GM12872 (cell line): ENCODE results near the gene MTHFS.

ENCODE experiments used
- TF ChIP-seq, protein P1 (sequence below): IDR thresholded peaks from 3 replicates; pipeline ENCODE4 v1.5.1; 2011; ENCODE audit warnings: low read depth, mild to moderate bottlenecking, low read length, moderate library complexity; ENCODE audit not compliant: insufficient read depth

MTHFS gene

GRCh38 chr15:79896634-79897379 lies at the start of gene MTHFS:
Gene MTHFS (minus strand): TSS chr15:79897014. CDS start chr15:79896988, 26 bp downstream.
- TF ChIP-seq, protein P1, sequence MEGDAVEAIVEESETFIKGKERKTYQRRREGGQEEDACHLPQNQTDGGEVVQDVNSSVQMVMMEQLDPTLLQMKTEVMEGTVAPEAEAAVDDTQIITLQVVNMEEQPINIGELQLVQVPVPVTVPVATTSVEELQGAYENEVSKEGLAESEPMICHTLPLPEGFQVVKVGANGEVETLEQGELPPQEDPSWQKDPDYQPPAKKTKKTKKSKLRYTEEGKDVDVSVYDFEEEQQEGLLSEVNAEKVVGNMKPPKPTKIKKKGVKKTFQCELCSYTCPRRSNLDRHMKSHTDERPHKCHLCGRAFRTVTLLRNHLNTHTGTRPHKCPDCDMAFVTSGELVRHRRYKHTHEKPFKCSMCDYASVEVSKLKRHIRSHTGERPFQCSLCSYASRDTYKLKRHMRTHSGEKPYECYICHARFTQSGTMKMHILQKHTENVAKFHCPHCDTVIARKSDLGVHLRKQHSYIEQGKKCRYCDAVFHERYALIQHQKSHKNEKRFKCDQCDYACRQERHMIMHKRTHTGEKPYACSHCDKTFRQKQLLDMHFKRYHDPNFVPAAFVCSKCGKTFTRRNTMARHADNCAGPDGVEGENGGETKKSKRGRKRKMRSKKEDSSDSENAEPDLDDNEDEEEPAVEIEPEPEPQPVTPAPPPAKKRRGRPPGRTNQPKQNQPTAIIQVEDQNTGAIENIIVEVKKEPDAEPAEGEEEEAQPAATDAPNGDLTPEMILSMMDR, result peak; percentile 29; the same call in 2 of the 3 replicates

- TF ChIP-seq, protein P1, result no peak
Observed at GRCh38 chr15:79944622-79945021, 47.8 kb upstream of the MTHFS start.

GRCh38 chr15:79943820-79944219 lies 47.0 kb upstream of the MTHFS start:
- TF ChIP-seq, protein P1, result no peak

DNA sequence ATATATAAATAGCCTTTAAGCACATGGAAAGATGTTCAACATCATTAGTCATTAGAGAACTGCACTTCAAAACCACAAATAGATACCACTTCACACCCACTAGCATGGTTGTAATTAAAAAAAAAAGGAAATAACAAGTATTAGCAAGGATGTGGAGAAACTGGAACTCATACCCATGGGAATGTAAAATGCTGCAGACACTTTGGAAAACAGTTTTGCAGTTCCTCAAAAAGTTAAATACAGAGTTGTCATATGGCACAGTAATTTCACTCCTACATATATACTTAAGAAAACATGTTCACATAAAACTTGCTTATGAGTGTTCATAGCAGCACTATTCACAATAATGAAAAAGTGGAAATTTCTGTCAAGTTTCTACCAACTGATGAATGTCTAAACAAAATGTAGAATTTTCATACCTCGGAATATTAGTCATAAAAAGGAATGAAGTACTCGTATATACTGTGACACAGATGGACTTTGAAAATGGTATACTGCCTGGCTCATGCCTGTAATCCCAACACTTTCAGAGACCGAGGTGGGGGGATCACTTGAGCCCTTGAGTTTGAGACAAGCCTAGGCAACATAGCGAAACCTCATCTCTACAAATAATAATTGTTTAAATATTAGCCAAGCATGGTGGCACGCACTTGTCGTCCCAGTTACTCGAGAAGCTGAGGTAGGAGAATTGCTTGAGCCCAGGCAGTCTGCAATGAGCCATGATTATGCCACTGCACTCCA lies 46.1 kb upstream of the MTHFS start:
- TF ChIP-seq, protein P1, result no peak

DNA sequence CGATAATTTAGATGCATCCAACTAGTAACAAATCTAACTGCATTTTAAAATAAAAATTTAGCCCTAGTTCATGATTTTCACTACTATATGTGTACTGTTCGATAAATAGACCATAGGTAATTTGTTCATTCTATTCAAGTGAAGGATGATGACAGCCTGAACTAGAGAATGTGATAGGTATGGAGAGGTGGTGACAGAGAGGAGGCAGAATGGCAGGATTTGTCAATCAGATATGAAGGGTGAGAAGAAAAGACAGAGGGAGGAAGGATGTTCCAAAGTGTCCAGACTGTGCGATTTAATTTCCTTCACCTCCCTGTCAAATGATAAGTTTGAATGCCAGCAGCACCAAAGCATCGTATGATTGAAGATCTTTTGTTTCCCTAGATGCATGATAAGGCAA lies 42.6 kb upstream of the MTHFS start:
- TF ChIP-seq, protein P1, result no peak

GRCh38 chr15:79938143-79938542 lies 41.3 kb upstream of the MTHFS start:
- TF ChIP-seq, protein P1, result no peak

GRCh38 chr15:79933231-79933630 lies 36.4 kb upstream of the MTHFS start:
- TF ChIP-seq, protein P1, result no peak
